AG09319 (cell line): ENCODE measurements around the gene FILIP1.

Source experiments
- DNase-seq: peaks from one replicate; pipeline ENCODE4 v3.0.0-alpha.2; 2010; ENCODE audit warnings: low read depth; ENCODE audit errors: extremely low read depth
- TF ChIP-seq, protein P1 (sequence below): IDR thresholded peaks from 2 replicates; pipeline ENCODE4 v1.5.1; 2011; ENCODE audit warnings: low read depth, mild to moderate bottlenecking, inconsistent platforms, low read length, moderate library complexity

Gene FILIP1

DNA sequence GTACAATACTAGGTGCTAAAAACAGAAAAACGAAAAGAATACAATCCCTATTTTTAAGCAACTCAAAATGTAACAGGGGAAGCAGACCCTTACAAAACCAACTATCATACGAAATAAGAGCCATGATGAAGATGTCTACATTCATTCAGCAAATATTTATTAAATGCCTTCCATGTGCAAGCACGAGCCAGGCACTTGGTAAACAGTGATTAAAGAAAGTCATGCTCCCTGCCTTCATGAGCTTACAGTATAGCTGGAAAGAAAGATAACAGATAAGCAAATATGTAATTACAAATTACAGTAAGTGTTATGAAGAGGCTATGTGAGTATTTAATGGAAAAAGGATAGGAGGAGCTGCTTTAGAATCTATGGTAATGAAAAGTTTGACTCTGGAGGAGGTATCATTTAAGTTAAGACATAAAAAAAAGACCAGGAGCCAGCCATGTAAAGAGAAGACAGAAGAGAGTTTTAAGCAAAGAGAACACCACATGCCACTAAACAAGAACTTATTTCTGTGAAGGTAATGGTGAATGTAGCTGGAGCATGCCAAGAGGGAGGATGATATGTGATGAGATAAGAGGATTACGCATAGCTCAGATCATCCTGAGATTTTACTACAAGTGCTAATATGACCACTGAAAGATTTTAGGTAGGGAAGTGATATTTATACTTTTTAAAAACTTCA, 230.7 kb downstream of the FILIP1 start:
- DNase-seq = no peak
- TF ChIP-seq, protein P1, sequence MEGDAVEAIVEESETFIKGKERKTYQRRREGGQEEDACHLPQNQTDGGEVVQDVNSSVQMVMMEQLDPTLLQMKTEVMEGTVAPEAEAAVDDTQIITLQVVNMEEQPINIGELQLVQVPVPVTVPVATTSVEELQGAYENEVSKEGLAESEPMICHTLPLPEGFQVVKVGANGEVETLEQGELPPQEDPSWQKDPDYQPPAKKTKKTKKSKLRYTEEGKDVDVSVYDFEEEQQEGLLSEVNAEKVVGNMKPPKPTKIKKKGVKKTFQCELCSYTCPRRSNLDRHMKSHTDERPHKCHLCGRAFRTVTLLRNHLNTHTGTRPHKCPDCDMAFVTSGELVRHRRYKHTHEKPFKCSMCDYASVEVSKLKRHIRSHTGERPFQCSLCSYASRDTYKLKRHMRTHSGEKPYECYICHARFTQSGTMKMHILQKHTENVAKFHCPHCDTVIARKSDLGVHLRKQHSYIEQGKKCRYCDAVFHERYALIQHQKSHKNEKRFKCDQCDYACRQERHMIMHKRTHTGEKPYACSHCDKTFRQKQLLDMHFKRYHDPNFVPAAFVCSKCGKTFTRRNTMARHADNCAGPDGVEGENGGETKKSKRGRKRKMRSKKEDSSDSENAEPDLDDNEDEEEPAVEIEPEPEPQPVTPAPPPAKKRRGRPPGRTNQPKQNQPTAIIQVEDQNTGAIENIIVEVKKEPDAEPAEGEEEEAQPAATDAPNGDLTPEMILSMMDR = no peak

DNA sequence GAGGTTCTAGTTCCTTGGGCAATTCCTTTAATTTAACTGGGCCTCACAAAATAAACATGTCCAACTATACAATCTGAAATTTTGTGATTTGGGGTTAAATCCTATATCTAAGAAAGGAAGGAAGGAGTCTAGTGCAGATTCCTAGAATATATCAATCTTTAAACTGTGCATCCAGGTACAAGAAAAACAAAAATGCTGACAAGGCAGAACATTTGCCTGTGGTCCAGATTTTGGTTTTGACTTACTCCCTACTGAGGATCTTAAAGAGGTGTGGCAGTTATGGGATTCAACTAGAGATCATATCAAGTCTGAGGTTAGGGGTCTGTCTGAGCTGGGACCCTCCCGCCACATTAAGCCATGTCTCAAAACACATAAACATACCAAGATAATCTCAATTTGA, 232.3 kb downstream of the FILIP1 start:
- DNase-seq = no peak
- TF ChIP-seq, protein P1 = no peak

DNA sequence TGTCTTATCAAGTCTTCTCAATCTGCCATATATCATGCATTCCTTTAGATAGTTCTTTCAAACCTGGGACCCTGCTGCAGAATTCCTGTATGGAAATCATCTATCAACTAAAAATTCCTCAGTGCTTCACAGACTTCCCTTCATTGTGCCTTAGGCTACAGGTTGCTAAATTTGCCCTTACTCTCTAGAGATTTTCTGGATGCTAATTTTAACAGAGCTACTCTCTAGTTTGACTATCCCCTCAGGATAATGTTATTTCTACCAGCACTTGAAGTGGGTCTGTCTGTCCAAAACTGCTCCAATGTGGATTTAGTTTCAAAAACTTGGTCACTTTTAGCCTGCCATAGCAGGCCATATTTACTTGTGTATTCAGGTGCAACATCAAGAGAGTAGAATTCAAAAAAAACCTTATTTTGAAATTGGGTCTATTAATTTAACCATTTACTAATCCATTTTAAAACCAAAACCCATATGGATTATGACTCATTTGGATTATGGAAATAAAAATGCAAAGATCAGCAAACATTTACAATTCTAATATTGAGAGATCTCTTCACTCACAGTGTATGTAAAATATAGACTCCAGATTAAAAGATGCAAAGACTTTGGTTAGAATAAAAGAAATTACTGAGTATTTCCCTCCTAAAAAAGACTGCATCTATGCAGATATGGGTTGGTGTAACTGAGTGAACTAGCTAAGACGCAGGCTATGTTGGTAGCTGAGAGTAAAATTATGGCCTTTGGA, 236.1 kb downstream of the FILIP1 start:
- TF ChIP-seq, protein P1 = no peak
- no peak for DNase-seq

DNA sequence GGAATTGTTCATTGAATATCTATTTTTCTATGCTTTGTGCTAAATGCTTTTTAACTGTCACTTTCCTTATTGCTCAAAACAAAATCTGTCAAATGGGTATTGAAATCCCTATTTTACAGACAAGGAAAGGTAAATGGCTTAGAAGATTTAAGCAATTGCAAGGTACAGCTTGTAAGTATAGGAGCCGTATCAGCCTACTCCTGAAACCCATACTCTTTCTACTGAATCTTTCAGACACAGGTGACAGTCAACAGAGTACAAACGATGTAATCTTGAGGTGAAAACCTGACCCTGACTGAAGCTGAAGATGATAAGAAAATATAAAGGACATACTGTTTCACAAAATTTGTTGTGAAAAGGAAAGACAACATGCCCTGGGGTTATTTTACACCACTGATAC, 243.0 kb downstream of the FILIP1 start:
- DNase-seq = no peak
- TF ChIP-seq, protein P1 = no peak

DNA sequence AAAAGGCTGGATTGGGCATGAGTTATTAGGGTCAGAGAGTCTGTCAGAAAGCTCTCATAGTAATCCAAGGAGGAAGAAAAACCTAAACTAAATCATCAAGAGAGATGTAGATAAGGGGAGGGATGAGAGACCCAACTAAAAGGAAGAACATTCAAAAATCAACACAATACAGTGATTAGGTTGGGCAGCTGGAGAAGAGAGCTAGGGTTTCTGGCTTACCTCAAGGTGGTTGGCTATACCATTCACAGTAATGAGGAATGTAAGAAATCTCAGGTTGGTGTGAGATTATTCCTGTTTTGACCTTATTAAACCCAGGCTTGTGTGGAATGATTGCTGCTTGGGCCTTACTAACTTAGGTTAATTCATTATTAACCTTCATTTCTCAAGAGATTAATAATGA, 243.8 kb downstream of the FILIP1 start:
- TF ChIP-seq, protein P1 = no peak
- no peak for DNase-seq

DNA sequence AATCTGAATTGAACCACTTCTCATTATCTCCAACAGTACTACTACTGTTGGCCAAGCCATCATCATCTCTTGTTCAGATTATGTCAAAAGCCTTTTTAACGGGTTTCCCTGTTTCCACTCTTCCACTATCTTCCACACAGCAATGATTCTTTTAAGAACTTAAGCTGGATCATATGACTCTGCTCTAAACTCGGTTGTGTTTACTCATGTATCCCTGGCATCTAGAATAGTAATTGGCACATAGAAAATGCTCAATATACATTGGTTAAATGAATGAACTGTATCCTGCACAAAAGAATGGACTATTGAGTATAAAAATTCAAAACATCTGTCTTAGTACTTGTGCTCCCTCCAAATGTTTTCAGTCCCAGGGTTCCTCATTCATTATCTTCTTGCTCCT, 247.2 kb downstream of the FILIP1 start:
- no peak for DNase-seq
- TF ChIP-seq, protein P1 = no peak

DNA sequence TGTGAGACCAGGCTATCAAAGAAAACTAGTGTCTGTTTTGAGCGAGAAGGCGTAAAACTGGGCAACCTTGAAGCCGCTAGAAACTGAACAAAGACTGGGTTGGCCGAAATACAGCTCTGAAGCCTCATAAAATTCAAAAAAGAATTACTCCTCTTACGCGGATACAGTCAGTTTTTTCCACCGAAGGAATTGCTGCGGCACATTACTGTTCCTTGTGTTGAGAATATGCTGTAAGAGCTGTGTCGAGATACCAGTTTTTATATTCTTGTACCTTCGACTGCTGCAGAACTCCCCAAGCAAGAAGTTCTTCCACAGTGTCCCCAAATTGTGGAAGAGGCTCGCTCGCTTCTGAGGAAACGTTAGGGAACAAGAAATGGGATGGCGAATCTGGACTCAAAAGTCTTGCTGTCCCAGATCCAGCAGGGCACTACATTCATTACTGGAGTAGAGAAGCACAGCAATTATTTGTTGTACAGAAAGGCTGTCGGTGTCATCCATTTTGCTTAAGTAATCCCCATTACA, 249.5 kb downstream of the FILIP1 start:
- DNase-seq = no peak
- TF ChIP-seq, protein P1 = no peak
